K562 (cell line): ENCODE results near the gene ATP2A2. TPM values are rescaled to one million over a fixed set of nuclear protein-coding genes. Genes with fewer than 3 reads are reported as not detected.
A peak's percentile ranks its signal among the peaks of the same experiment; 100 is the strongest.

Source experiments
- ARID1B ChIP-seq: fragments of 450-650 bp; IDR thresholded peaks from 2 replicates; pipeline ENCODE4 v1.6.1; 2016; ENCODE audit warnings: antibody characterized with exemption, mild to moderate bottlenecking, inconsistent platforms
- ARNT ChIP-seq, 2 experiments: fragments of 450-650 bp; IDR thresholded peaks; 2 replicates each; pipeline ENCODE4 v1.6.1; 2016; ENCODE audit warnings: mild to moderate bottlenecking in 1 of 2
- BRD4 ChIP-seq: fragments of 200-600 bp; sonication (generic); IDR thresholded peaks from 2 replicates; pipeline ENCODE4 v1.6.1; 2017; ENCODE audit warnings: inconsistent platforms
- BRF1 ChIP-seq: IDR thresholded peaks from 3 replicates; pipeline ENCODE4 v1.6.1; 2011; ENCODE audit warnings: borderline replicate concordance, mild to moderate bottlenecking; ENCODE audit not compliant: insufficient read length; ENCODE audit errors: extremely low read depth
- CBX3 ChIP-seq, 2 experiments: IDR thresholded peaks; 1 replicate in 1 of 2; 2 replicates in 1 of 2; pipeline ENCODE4 v1.6.1; 2012; ENCODE audit warnings: inconsistent platforms in 2 of 2, low read length in 2 of 2, borderline replicate concordance in 1 of 2, control low read depth in 1 of 2
- CCNT2 ChIP-seq: IDR thresholded peaks from 2 replicates; pipeline ENCODE4 v1.6.1; 2011; ENCODE audit warnings: borderline replicate concordance, low read depth, mild to moderate bottlenecking, moderate library complexity, mixed read lengths, low read length; ENCODE audit not compliant: insufficient read length; ENCODE audit errors: extremely low read depth
- CREB1 ChIP-seq, 2 experiments: sonication (generic) in 1 of 2; formaldehyde crosslinking in 1 of 2; IDR thresholded peaks; 2 replicates each; pipeline versions ENCODE4 v1.6.1 to v1.8.0; 2012 to 2022; ENCODE audit warnings: inconsistent platforms in 1 of 2, mild to moderate bottlenecking in 1 of 2, missing genetic modification reagents in 1 of 2, moderate library complexity in 1 of 2
- E2F3 ChIP-seq: fragments of 250-450 bp; sonication (Bioruptor Pico); IDR thresholded peaks from 2 replicates; pipeline ENCODE4 v1.4.0; 2020; ENCODE audit warnings: mild to moderate bottlenecking
- ELF2 ChIP-seq: fragments of 250-450 bp; sonication (Bioruptor Pico); IDR thresholded peaks from 2 replicates; pipeline ENCODE4 v1.5.0; 2021; ENCODE audit warnings: mild to moderate bottlenecking
- ERF ChIP-seq: fragments of 450-650 bp; formaldehyde crosslinking; IDR thresholded peaks from 2 replicates; pipeline ENCODE4 v1.4.0; 2020; ENCODE audit warnings: mild to moderate bottlenecking, mixed read lengths
- ESRRA ChIP-seq: fragments of 450-650 bp; IDR thresholded peaks from 2 replicates; pipeline ENCODE4 v1.6.1; 2014; ENCODE audit warnings: low read depth, mild to moderate bottlenecking, moderate library complexity, borderline replicate concordance
- FOXJ3 ChIP-seq: sonication (generic); formaldehyde crosslinking; IDR thresholded peaks from 2 replicates; pipeline ENCODE4 v1.4.0; 2020; ENCODE audit warnings: mild to moderate bottlenecking, missing genetic modification reagents
- GABPA ChIP-seq: fragments of 200-800 bp; sonication (Bioruptor generic); conservative IDR thresholded peaks from 2 replicates; pipeline ENCODE4 v1.6.1; 2016; ENCODE audit warnings: low read depth, missing genetic modification characterization, missing compliant biosample characterization
- MYC ChIP-seq, 2 experiments: fragments of 250-450 bp in 1 of 2; sonication (Bioruptor Pico) in 1 of 2; IDR thresholded peaks; 2 replicates each; pipeline versions ENCODE4 v1.5.1 to v1.6.1; 2012 to 2021; ENCODE audit warnings: low read depth in 2 of 2, borderline replicate concordance in 1 of 2, improper control_type of control experiment in 1 of 2, low read length in 1 of 2, mild to moderate bottlenecking in 1 of 2, moderate library complexity in 1 of 2
- SAP30 ChIP-seq: fragments of 200-600 bp; sonication (generic); IDR thresholded peaks from 2 replicates; pipeline ENCODE4 v1.6.1; 2012; ENCODE audit warnings: borderline replicate concordance, low read depth, mild to moderate bottlenecking, moderate library complexity, low read length, control low read depth, inconsistent platforms; ENCODE audit not compliant: insufficient read depth, poor library complexity, severe bottlenecking
- SMAD4 ChIP-seq: fragments of 250-450 bp; sonication (Bioruptor Pico); conservative IDR thresholded peaks from 2 replicates; pipeline ENCODE4 v1.8.0; 2021; ENCODE audit warnings: inconsistent platforms, mild to moderate bottlenecking, moderate library complexity
- SMC3 ChIP-seq: conservative IDR thresholded peaks from 2 replicates; pipeline ENCODE4 v1.6.1; 2011; ENCODE audit warnings: low read depth, low read length, improper control_type of control experiment; ENCODE audit not compliant: insufficient read depth
- SNAPC5 ChIP-seq: fragments of 250-450 bp; sonication (Bioruptor Pico); IDR thresholded peaks from 2 replicates; pipeline ENCODE4 v1.8.0; 2021; ENCODE audit warnings: moderate library complexity, mild to moderate bottlenecking, inconsistent platforms
- SRF ChIP-seq, 2 experiments: fragments of 250-450, 450-650 bp in 1 of 2; sonication (Bioruptor Pico) in 1 of 2; sonication (generic) in 1 of 2; formaldehyde crosslinking; IDR thresholded peaks; 2 replicates each; pipeline versions ENCODE4 v1.5.0 to v1.5.1; 2020 to 2022; ENCODE audit warnings: mild to moderate bottlenecking in 1 of 2, missing genetic modification reagents in 1 of 2
- TCF3 ChIP-seq: sonication (generic); formaldehyde crosslinking; IDR thresholded peaks from 2 replicates; pipeline ENCODE4 v1.4.0; 2020; ENCODE audit warnings: mild to moderate bottlenecking, missing genetic modification reagents
- THRAP3 ChIP-seq: fragments of 450-650 bp; IDR thresholded peaks from 2 replicates; pipeline ENCODE4 v1.6.1; 2016; ENCODE audit warnings: mild to moderate bottlenecking, inconsistent platforms, borderline replicate concordance
- ZC3H8 ChIP-seq: fragments of 450-650 bp; IDR thresholded peaks from 2 replicates; pipeline ENCODE4 v1.6.1; 2017
- ZNF217 ChIP-seq: sonication (generic); formaldehyde crosslinking; IDR thresholded peaks from 2 replicates; pipeline ENCODE4 v1.8.0; 2022; ENCODE audit warnings: mild to moderate bottlenecking, missing genetic modification reagents
- ZNF696 ChIP-seq: fragments of 250-450 bp; sonication (Bioruptor Pico); conservative IDR thresholded peaks from 2 replicates; pipeline ENCODE4 v1.4.0; 2020; ENCODE audit warnings: mild to moderate bottlenecking, moderate library complexity
- ZSCAN32 ChIP-seq: fragments of 450-650 bp; formaldehyde crosslinking; IDR thresholded peaks from 2 replicates; pipeline ENCODE4 v1.4.0; 2020; ENCODE audit warnings: mild to moderate bottlenecking, moderate library complexity
- polyA plus RNA-seq, 8 experiments: library from polyadenylated mRNA; depleted of rRNA in 4 of 8; stranded (reverse) in 5 of 8; unstranded in 3 of 8; fragments of >200 nt; fragmentation: Nextera tagmentation in 2 of 8; fragmentation: Illumina TruSeq in 1 of 8; extraction: Ambion mirVana in 2 of 8; extraction: Trizol in 1 of 8; gene quantifications; 2 replicates each; pipeline versions ENCODE4 v1.2.1 to v1.2.3, GENCODE V29; 2011 to 2014; ENCODE audit warnings: inconsistent platforms in 1 of 8, missing spikeins in 1 of 8
- total RNA-seq, 7 experiments: library from RNA; depleted of rRNA in 6 of 7; stranded (reverse); fragments of >200 nt in 6 of 7; fragmentation: Illumina TruSeq in 2 of 7; extraction: Trizol in 2 of 7; gene quantifications; 2 replicates each; pipeline versions ENCODE4 v1.2.1 to v1.2.3, GENCODE V29; 2011 to 2021; ENCODE audit warnings: low replicate concordance in 1 of 7
- TF ChIP-seq, protein P1 (sequence below): fragments of 450-650 bp; IDR thresholded peaks from 2 replicates; pipeline ENCODE4 v1.6.1; 2016; ENCODE audit warnings: antibody characterized with exemption

Gene ATP2A2
- total and polyA plus RNA-seq, 9 of the 15 experiments (the other 6 are each of a cell fraction or from before 2014, with no cell fraction given) = 5.2 to 205 (median 51.6) TPM

DNA sequence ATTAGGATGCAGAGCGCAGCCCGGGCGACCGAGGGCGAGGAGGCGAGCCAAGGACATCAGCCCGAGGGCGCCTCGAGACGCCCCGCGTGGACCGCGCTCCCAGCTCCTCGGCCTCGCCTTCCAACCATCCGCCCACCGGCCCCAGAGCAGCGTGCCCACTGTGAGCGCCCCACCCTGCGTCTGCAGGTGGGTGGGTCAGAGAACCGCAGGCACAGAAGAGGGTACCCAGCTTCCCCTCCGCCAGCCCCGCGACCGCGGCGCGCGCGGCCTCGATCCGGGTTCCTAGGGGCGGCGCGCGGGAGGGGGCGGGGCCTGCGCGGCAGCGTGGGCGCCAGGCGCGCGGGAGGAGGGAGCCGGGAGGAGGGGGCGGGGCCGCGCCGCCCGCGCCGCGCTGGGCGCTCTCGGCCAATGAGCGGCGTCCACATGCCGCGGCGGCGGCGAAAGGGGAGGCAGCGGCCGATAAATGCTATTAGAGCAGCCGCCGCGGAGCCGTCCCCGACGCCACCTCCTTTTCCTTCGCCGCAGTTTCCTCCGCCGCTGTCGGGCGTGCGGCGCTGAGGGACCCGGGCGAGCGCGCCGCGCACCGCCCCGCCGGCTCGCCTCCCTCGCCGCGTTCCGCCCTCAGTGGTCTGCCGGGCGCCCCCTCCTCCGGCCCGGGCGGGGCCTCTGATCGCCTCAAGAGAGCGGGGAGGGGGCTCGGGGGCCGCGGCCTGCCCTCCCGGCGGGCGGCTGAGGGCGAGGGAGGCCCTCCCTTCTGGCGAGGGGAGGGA, at the start of gene ATP2A2 (continued):
- TF ChIP-seq SAP30 (no peak), ZNF696 (CRISPR knock-in tag) (no peak), SMAD4 (CRISPR knock-in tag) (0 out of 2 replicates have a peak, but pooled peaks have one; percentile 52), ZC3H8 (no peak), E2F3 (no peak), CCNT2 (peak; percentile 86), BRD4 (0 out of 2 replicates have a peak, but pooled peaks have one; percentile 40), CREB1 (IDR thresholded peaks at IDR 0.05) (no peak), CREB1 (CRISPR knock-in tag; IDR thresholded peaks at IDR 0.05) (no peak), CBX3 (IDR thresholded peaks at IDR 0.05; ENCODE audit: borderline replicate concordance in 1 of 2, low read length in 2 of 2) (peak in 1 of 2 experiments; percentile 46; a peak in 1 of 3 replicates), THRAP3 (no peak), ZSCAN32 (CRISPR knock-in tag) (no peak), BRF1 (no peak), GABPA (tag) (no peak; the same call in 1 of the 2 replicates), ESRRA (peak; percentile 65; the same call in 1 of the 2 replicates), FOXJ3 (no peak), SRF (CRISPR knock-in tag; IDR thresholded peaks at IDR 0.05) (no peak), SMC3 (no peak), MYC (IDR thresholded peaks at IDR 0.05; ENCODE audit: low read depth, low read length) (peak; percentile 65), MYC (CRISPR knock-in tag; IDR thresholded peaks at IDR 0.05; ENCODE audit: borderline replicate concordance, low read depth) (no peak; the same call in 1 of the 2 replicates), TCF3 (CRISPR knock-in tag) (0 out of 2 replicates have a peak, but pooled peaks have one; percentile 3), SNAPC5 (CRISPR knock-in tag) (no peak), ZNF217 (CRISPR knock-in tag) (no peak), ELF2 (CRISPR knock-in tag) (no peak), ARID1B (no peak), ERF (CRISPR knock-in tag) (no peak), ARNT (IDR thresholded peaks at IDR 0.05) (no peak)
- TF ChIP-seq, protein P1, sequence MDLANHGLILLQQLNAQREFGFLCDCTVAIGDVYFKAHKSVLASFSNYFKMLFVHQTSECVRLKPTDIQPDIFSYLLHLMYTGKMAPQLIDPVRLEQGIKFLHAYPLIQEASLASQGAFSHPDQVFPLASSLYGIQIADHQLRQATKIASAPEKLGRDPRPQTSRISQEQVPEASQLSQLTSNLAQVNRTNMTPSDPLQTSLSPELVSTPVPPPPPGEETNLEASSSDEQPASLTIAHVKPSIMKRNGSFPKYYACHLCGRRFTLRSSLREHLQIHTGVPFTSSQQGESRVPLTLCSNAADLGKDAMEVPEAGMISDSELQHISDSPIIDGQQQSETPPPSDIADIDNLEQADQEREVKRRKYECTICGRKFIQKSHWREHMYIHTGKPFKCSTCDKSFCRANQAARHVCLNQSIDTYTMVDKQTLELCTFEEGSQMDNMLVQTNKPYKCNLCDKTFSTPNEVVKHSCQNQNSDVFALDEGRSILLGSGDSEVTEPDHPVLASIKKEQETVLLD = no peak
